OCI-LY3 (cell line): ENCODE data around the gene SURF6.
A peak's percentile ranks its signal among the peaks of the same experiment; 100 is the strongest.

Experiments
- H2AFZ ChIP-seq: fragments of 200-600, 300-600 bp; shearing (Covaris generic); 2 replicates; pipeline ENCODE4 v1.6.0; 2014; ENCODE audit warnings: antibody characterized with exemption, low read depth, low read length
- H3K27ac ChIP-seq: fragments of 200-600, 300-600 bp; sonication (generic); 2 replicates; pipeline ENCODE4 v1.5.1; 2014; ENCODE audit warnings: mild to moderate bottlenecking, low read length, moderate library complexity, mixed read lengths
- H3K27me3 ChIP-seq: fragments of 200-600, 300-600 bp; sonication (generic); 2 replicates; pipeline ENCODE4 v1.6.1; 2014; ENCODE audit warnings: low read depth, low read length, mixed read lengths
- H3K36me3 ChIP-seq: fragments of 200-600, 300-600 bp; sonication (generic); replicated peaks from 2 replicates; pipeline ENCODE3; 2014; ENCODE audit warnings: low read depth, low read length, mixed read lengths
- H3K4me1 ChIP-seq: fragments of 300-600, 200-600 bp; sonication (generic); 2 replicates; pipeline ENCODE4 v1.6.1; 2014; ENCODE audit warnings: low read length, mixed read lengths
- H3K4me2 ChIP-seq: fragments of 200-600, 300-600 bp; sonication (generic); 2 replicates; pipeline ENCODE4 v1.6.1; 2014; ENCODE audit warnings: low read length, mixed read lengths
- H3K4me3 ChIP-seq: fragments of 300-600, 200-600 bp; sonication (generic); 2 replicates; pipeline ENCODE4 v1.5.1; 2014; ENCODE audit warnings: antibody characterized with exemption, mild to moderate bottlenecking, low read length, moderate library complexity
- H3K79me2 ChIP-seq: fragments of 300-600, 200-600 bp; shearing (Covaris generic); 2 replicates; pipeline ENCODE4 v1.6.1; 2014; ENCODE audit warnings: mild to moderate bottlenecking, low read length, mixed read lengths
- H3K9ac ChIP-seq: fragments of 300-600, 200-600 bp; shearing (Covaris generic); 2 replicates; pipeline ENCODE4 v1.6.0; 2014; ENCODE audit warnings: mild to moderate bottlenecking, low read length, moderate library complexity
- H3K9me3 ChIP-seq: fragments of 200-600, 300-600 bp; shearing (Covaris generic); 2 replicates; pipeline ENCODE4 v1.6.1; 2014; ENCODE audit warnings: low read length, mixed read lengths; ENCODE audit not compliant: insufficient read depth
- H4K20me1 ChIP-seq: fragments of 200-600, 300-600 bp; sonication (generic); 2 replicates; pipeline ENCODE4 v1.6.1; 2016; ENCODE audit warnings: low read length, mixed read lengths; ENCODE audit not compliant: insufficient read depth
- CTCF ChIP-seq: fragments of 200-600, 300-600 bp; sonication (generic); IDR thresholded peaks from 2 replicates; pipeline ENCODE4 v1.5.1; 2014; ENCODE audit warnings: antibody characterized with exemption, low read length, low read depth
- EZH2phosphoT487 ChIP-seq: fragments of 200-600 bp; shearing (Covaris generic); IDR thresholded peaks from 2 replicates; pipeline ENCODE4 v1.6.1; 2018; ENCODE audit warnings: antibody characterized with exemption, mixed run types, low read depth

Gene SURF6

DNA sequence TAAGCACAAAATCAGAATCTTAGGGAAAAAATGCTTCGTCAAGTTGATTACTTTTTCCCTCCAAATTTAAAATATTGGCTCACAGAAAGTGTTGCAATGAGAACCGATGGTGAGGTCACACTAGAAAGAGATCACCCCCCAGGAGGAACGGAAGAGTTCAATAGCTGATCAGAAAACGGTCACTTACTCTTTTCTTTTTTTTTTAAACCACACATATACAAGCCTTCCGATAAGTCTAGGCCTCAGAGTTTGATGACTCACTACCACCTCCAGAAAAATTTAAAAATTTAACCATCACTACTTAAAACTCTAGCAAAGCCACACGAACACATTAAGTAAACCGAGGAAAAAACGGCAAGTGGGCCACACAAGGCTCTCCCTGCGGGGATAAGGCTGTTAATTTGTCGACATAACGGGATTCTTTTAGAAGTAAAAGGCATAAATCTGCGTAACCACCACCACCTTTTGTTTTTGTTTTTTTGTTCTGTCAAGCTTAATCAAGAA, 38.7 kb upstream of the SURF6 start:
- Histone ChIP-seq H3K4me2 (peak overlapping the region; percentile 63), H3K36me3 (peaks cover 28% of the 10 kb centered on the region), H4K20me1 (peaks cover 49% of the 10 kb centered on the region), H3K79me2 (peaks cover 62% of the 10 kb centered on the region), H3K4me1 (peaks cover 11% of the 10 kb centered on the region; the same call in 1 of the 2 replicates), H3K9ac (peak overlapping the region; percentile 99), H3K27ac (0 out of 2 replicates have a peak overlapping the region, but pooled peaks have one; percentile 60), H2AFZ (no peak overlapping the region), H3K27me3 (no peaks in the 10 kb centered on the region), H3K4me3 (peak overlapping the region; percentile 93), H3K9me3 (no peaks in the 10 kb centered on the region)
- TF ChIP-seq CTCF, result no peak
- no peak for TF ChIP-seq EZH2phosphoT487

DNA sequence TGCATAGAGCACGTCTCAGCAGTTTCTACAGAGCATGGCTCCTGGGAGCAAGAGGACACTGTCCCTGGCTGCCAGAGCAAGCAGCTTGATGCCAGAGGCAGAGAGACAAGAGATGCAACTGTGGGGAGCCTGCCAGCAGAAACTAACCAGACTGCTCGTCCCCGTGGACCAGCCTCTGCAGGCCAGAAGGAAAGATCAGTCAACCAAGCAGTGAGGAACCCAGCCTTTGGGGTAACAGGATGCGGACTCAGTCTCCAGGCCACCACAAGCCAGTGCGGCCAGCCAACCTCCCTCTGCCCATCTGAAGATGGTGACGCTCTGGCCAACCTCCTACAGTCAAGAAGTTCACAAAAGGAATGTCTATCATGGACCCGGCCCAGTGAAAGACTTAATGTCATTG, 36.2 kb upstream of the SURF6 start:
- H3K36me3 ChIP-seq, result peaks cover 46% of the 10 kb centered on the region

GRCh38 chr9:133371261-133371711, 35.3 kb upstream of the SURF6 start:
- no peak overlapping the region for H3K9ac ChIP-seq

More for the DNA sequence above, 36.2 kb upstream of the SURF6 start:
- no peak overlapping the region for H3K9ac ChIP-seq
- H3K27me3 ChIP-seq, result no peaks in the 10 kb centered on the region
- H3K4me3 ChIP-seq, result no peak overlapping the region
- TF ChIP-seq CTCF (no peak), EZH2phosphoT487 (no peak)
- peaks cover 74% of the 10 kb centered on the region for H4K20me1 ChIP-seq
- H3K9me3 ChIP-seq, result no peaks in the 10 kb centered on the region
- H3K4me2 ChIP-seq, result no peak overlapping the region
- no peak overlapping the region for H3K27ac ChIP-seq
- peaks cover 87% of the 10 kb centered on the region for H3K79me2 ChIP-seq
- H2AFZ ChIP-seq, result no peak overlapping the region
- H3K4me1 ChIP-seq, result peaks cover 11% of the 10 kb centered on the region; the same call in 1 of the 2 replicates

GRCh38 chr9:133370685-133371084, 34.7 kb upstream of the SURF6 start:
- Histone ChIP-seq H3K9ac (no peak overlapping the region), H3K27ac (no peak overlapping the region), H3K4me1 (peaks cover 5% of the 10 kb centered on the region; the same call in 1 of the 2 replicates), H3K4me2 (no peak overlapping the region), H3K9me3 (no peaks in the 10 kb centered on the region), H3K79me2 (peaks cover 100% of the 10 kb centered on the region), H2AFZ (no peak overlapping the region), H4K20me1 (peaks cover 87% of the 10 kb centered on the region), H3K4me3 (no peak overlapping the region), H3K27me3 (no peaks in the 10 kb centered on the region), H3K36me3 (peaks cover 61% of the 10 kb centered on the region)
- TF ChIP-seq EZH2phosphoT487 (no peak), CTCF (no peak)

More at GRCh38 chr9:133371261-133371711, 35.3 kb upstream of the SURF6 start:
- Histone ChIP-seq H3K4me1 (peaks cover 6% of the 10 kb centered on the region; the same call in 1 of the 2 replicates), H3K27me3 (no peaks in the 10 kb centered on the region), H2AFZ (no peak overlapping the region), H3K79me2 (peaks cover 96% of the 10 kb centered on the region), H3K9me3 (no peaks in the 10 kb centered on the region), H3K4me2 (no peak overlapping the region), H3K27ac (no peak overlapping the region), H3K4me3 (no peak overlapping the region), H3K36me3 (peaks cover 55% of the 10 kb centered on the region), H4K20me1 (peaks cover 82% of the 10 kb centered on the region)
- TF ChIP-seq EZH2phosphoT487 (no peak), CTCF (no peak)
